GM21381 (cell line): Measurements from ENCODE around the gene WDR64.
"Not testable (repeated sequence)": the region's sequence is repeated elsewhere in the genome, so short reads cannot be mapped to it uniquely, and the experiment has no call there.

ENCODE experiments used
- ATAC-seq: cut with Tn5 transposase; IDR thresholded peaks from one replicate; pipeline ENCODE4 v1.9.1; 2021; ENCODE audit warnings: mild to moderate bottlenecking, moderate library complexity; ENCODE audit not compliant: unreplicated experiment

Gene WDR64

GRCh38 chr1:241696815-241697639 lies 44.9 kb downstream of the WDR64 start:
- no peak for ATAC-seq

- no peak for ATAC-seq
These were observed 45.5 kb downstream of the WDR64 start for GRCh38 chr1:241697640-241698018.

- no peak for ATAC-seq
These were observed 46.1 kb downstream of the WDR64 start for GRCh38 chr1:241698177-241698576.

- ATAC-seq: no peak
These were observed 49.6 kb downstream of the WDR64 start for GRCh38 chr1:241701483-241702295.

GRCh38 chr1:241702442-241703373 lies 50.6 kb downstream of the WDR64 start:
- ATAC-seq: no peak

- not testable (repeated sequence) for ATAC-seq
These were observed 51.7 kb downstream of the WDR64 start for GRCh38 chr1:241703739-241704138.

GRCh38 chr1:241706257-241706656 lies 54.2 kb downstream of the WDR64 start:
- ATAC-seq: no peak

- no peak for ATAC-seq
These were observed 54.9 kb downstream of the WDR64 start for GRCh38 chr1:241706967-241707366.

GRCh38 chr1:241707442-241707841 lies 55.4 kb downstream of the WDR64 start:
- ATAC-seq: no peak

- no peak for ATAC-seq
These were observed 59.2 kb downstream of the WDR64 start for GRCh38 chr1:241711326-241711725.

- no peak for ATAC-seq
These were observed 61.2 kb downstream of the WDR64 start for GRCh38 chr1:241713316-241713715.

- no peak for ATAC-seq
These were observed 62.5 kb downstream of the WDR64 start for GRCh38 chr1:241714321-241715218.

- no peak for ATAC-seq
These were observed 63.4 kb downstream of the WDR64 start for GRCh38 chr1:241715435-241715834.

GRCh38 chr1:241715956-241716355 lies 63.9 kb downstream of the WDR64 start:
- ATAC-seq: no peak

- ATAC-seq: no peak
These were observed 65.0 kb downstream of the WDR64 start for GRCh38 chr1:241716915-241717656.

GRCh38 chr1:241717975-241718374 lies 65.9 kb downstream of the WDR64 start:
- no peak for ATAC-seq

GRCh38 chr1:241721011-241721410 lies 68.9 kb downstream of the WDR64 start:
- ATAC-seq: no peak

GRCh38 chr1:241722947-241723346 lies 70.9 kb downstream of the WDR64 start:
- ATAC-seq: no peak

GRCh38 chr1:241724741-241725356 lies 72.8 kb downstream of the WDR64 start:
- no peak for ATAC-seq
